Esophagus muscularis mucosa (tissue), 4 donors: ENCODE results near the gene MOB2.

Experiments used
- EP300 ChIP-seq: sonication (generic); formaldehyde crosslinking; IDR thresholded peaks from one replicate; pipeline ENCODE4 v1.6.1; 2017; ENCODE audit warnings: antibody characterized with exemption
- POLR2A ChIP-seq: fragments of 450-650 bp; IDR thresholded peaks from one replicate; pipeline ENCODE4 v1.6.1; 2017; ENCODE audit warnings: antibody characterized with exemption, moderate library complexity, mild to moderate bottlenecking, low read depth
- POLR2AphosphoS5 ChIP-seq, 2 donors: sonication (generic); formaldehyde crosslinking; IDR thresholded peaks; one replicate each; pipeline ENCODE4 v1.6.1; 2017; ENCODE audit warnings: antibody characterized with exemption in 2 of 2
- TF ChIP-seq, protein P1 (sequence below), 3 experiments: fragments of 200-600 bp in 2 of 3; fragments of 450-650 bp in 1 of 3; sonication (generic) in 2 of 3; IDR thresholded peaks; one replicate each; pipeline ENCODE4 v1.5.1; 2017 to 2019; ENCODE audit warnings: antibody characterized with exemption in 3 of 3, mild to moderate bottlenecking in 2 of 3, moderate library complexity in 1 of 3

DNA sequence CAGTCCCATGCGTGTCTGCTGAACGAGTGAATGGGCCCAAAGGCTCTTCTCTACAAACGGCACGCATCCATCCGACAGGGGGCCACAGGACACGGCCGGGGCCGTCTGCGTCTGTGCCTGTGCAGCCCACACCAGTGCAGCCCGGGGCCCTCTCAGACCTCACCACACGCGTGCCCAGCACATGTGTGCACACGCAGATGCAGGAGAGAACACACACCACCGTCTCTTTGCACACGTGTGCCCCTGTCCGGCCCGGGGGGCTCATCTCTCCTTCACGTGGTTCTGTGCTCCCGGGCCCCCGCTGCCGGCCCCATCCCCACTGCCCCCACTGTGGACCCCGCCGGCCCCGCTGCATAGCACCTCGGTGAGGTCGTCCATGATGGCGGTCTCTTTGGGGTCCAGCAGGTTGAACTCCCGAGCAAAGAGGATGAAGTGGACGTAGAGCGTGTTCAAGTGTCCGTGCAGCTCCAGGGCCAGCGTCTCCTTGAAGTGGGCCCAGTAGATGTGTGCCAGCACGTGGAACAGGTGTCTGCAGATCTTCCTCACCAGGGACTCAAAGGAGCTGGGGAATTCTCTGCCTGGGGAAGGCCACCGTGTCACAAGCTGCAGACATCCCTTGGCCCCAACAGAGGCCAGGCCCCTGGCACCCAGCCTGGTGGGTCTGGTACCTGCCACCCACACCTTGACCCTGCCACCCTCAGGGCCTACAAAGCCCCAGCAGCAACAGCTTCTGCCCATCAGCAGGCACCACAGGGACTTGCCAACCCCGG lies 16.5 kb downstream of the MOB2 start:
- TF ChIP-seq, protein P1, sequence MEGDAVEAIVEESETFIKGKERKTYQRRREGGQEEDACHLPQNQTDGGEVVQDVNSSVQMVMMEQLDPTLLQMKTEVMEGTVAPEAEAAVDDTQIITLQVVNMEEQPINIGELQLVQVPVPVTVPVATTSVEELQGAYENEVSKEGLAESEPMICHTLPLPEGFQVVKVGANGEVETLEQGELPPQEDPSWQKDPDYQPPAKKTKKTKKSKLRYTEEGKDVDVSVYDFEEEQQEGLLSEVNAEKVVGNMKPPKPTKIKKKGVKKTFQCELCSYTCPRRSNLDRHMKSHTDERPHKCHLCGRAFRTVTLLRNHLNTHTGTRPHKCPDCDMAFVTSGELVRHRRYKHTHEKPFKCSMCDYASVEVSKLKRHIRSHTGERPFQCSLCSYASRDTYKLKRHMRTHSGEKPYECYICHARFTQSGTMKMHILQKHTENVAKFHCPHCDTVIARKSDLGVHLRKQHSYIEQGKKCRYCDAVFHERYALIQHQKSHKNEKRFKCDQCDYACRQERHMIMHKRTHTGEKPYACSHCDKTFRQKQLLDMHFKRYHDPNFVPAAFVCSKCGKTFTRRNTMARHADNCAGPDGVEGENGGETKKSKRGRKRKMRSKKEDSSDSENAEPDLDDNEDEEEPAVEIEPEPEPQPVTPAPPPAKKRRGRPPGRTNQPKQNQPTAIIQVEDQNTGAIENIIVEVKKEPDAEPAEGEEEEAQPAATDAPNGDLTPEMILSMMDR (IDR thresholded peaks at IDR 0.05): no peak
- TF ChIP-seq POLR2A (no peak), POLR2AphosphoS5 (IDR thresholded peaks at IDR 0.05) (no peak), EP300 (no peak)
